GM12874 (cell line): ENCODE results near the gene ZNF304.

Experiments used
- CTCF ChIP-seq: IDR thresholded peaks from 2 replicates; pipeline ENCODE4 v1.5.1; 2011; ENCODE audit warnings: low read depth, mild to moderate bottlenecking, control low read depth, low read length, moderate library complexity; ENCODE audit not compliant: insufficient read depth

Gene ZNF304

DNA sequence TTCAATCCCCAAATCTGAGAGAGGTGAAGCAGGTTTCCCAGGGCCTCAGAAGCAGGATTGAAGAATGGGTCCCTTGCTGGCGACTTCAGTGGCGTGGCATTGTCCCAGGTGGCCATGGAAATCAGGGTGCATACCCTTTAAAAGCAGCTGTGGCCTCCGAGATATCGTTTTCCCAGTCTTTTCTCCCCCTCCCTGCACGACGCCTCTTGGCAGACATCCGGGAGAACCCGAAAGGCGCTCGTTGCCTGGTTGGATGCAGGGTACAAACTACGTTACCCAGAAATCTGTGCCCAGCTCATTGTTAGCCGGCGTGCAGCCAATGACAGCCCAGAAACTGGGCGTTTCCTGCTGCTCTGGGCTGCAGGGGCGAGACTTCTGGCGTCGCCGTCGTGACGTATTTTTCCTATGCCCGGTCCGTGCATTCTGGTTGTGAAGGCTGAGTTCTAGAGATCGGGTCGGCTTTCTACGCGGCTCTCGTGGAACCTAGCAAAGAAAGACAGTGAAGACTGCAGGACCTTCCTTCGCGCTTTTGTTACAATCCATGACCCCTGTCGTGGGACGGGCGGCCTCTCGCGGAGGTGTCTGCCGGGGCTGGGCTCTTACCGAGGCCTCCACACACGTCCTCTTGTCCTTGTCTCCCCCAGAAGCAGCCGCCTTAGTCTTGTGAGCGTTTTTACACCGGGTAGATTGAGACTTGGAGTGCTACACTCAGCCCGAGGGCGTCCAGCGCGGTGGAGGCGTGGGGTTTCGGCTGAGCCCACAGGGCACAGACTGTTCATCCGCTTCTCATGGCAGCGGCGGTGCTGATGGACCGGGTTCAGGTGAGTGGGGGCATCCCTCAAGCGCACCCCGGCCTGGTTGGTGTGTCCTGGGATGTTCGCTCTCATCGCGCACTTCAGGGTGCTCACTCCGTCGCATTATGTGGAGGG is at the start of gene ZNF304:
Gene ZNF304, plus strand, starts transcription at position 395 of the 929 bp plus-strand sequence. Its CDS starts 394 bp downstream, at position 789.
- TF ChIP-seq CTCF: no peak

DNA sequence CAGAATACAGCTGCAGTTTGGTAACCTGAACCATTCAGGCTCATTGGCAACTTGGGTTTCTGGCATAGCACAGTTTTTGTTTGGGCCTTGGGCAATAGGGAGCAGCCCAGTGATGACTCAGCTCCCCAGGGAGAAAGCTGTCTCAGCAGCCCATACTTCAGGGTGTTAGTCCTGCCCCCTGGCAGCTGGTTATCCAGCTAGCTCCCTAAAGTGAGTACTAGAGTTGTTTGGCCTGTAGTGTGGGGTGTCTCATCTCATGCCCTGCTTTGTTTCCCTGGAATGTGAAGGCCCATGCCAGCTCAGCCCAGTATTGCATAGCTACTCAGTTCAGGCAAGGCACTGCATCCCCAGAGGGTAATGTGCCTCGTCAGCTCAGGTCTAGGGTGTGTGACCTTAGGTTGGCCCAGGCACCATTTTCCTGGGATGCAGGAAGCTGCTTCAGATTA is 49.0 kb upstream of the ZNF304 start:
- no peak for TF ChIP-seq CTCF

DNA sequence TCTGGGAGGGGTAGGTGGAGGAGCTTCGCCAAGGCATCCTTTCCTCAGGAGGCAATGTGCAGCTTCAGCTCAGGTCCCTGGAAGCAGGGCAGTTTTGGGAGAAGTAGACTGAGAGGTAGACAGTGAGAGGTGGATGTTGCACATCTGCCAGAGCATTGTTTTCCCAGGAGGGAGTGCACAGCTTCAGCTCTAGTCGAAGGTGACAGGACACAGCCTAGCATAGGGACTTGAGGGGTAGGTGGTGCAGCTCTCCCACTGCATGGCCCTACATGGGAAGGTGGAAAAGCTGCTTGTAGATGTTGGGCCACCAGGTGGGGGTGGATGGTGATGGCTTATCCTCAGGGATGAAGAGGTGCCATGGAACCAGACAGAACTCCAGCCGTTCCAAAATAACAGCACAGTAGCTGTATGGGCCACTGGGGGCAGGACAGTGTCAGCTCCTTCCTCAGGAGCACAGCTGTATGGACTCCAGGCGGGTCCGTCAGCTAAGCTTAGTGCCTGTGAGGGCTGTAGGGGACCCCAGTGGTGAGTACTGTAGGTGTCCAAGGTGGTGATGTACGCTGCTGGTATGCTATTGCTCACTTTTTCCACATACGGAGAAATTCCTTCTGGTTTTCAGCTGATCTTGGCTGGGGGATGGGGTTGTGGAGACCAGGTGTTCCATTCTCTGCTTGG is 48.2 kb upstream of the ZNF304 start:
- no peak for TF ChIP-seq CTCF

GRCh38 chr19:57305056-57305455 is 46.0 kb upstream of the ZNF304 start:
- no peak for TF ChIP-seq CTCF

- TF ChIP-seq CTCF: no peak
These were observed 42.6 kb upstream of the ZNF304 start for GRCh38 chr19:57308514-57308913.

GRCh38 chr19:57310792-57311191 is 40.3 kb upstream of the ZNF304 start:
- no peak for TF ChIP-seq CTCF

DNA sequence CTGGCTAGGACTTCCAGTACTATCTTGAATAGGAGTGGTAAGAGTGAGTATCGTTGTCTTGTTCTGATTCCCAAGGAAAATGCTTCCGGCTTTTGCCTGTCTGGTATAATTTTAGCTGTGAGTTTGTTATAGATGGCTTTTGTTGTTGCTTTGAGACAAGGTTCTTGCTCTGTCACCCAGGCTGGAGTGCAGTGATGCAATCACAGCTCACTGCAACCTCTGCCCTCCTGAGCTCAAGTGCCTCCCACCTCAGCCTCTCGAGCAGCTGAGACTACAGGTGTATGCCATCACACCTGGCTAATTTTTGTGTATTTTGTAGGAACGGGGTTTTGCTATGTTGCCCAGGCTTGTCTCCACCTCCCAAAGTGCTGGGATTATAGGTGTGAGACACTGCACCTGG is 36.9 kb upstream of the ZNF304 start:
- no peak for TF ChIP-seq CTCF
